Type B pancreatic cell (in vitro differentiated cells): Measurements from ENCODE around the gene IRX3. TPM values are rescaled to one million over a fixed set of nuclear protein-coding genes. Genes with fewer than 3 reads are reported as not detected.
A peak's percentile ranks its signal among the peaks of the same experiment; 100 is the strongest.

ENCODE experiments used
- DNase-seq: peaks from one replicate; pipeline ENCODE4 v3.0.0; 2021; ENCODE audit warnings: mixed read lengths; ENCODE audit not compliant: unreplicated experiment; ENCODE audit errors: extremely low spot score
- H3K27ac Mint-ChIP-seq: 2 replicates; pipeline ENCODE4 v1.8.0; 2021; ENCODE audit warnings: mild to moderate bottlenecking, mixed read lengths
- H3K27me3 Mint-ChIP-seq: 2 replicates; pipeline ENCODE4 v1.8.0; 2021; ENCODE audit warnings: mixed read lengths
- H3K36me3 Mint-ChIP-seq: 2 replicates; pipeline ENCODE4 v1.8.0; 2021; ENCODE audit warnings: mixed read lengths
- H3K4me1 Mint-ChIP-seq: one replicate; pipeline ENCODE4 v1.8.0; 2021; ENCODE audit warnings: mixed read lengths; ENCODE audit not compliant: unreplicated experiment
- H3K4me3 Mint-ChIP-seq: 2 replicates; pipeline ENCODE4 v1.8.0; 2021; ENCODE audit warnings: mild to moderate bottlenecking, mixed read lengths
- H3K9me3 Mint-ChIP-seq: 2 replicates; pipeline ENCODE4 v1.8.0; 2021; ENCODE audit warnings: mixed read lengths
- CTCF ChIP-seq: fragments of 200-600 bp; sonication (generic); conservative IDR thresholded peaks from 2 replicates; pipeline ENCODE4 v1.5.0; 2021; ENCODE audit warnings: antibody characterized with exemption, mild to moderate bottlenecking
- total RNA-seq: library from RNA; stranded (reverse); gene quantifications from 2 replicates; pipeline ENCODE4 v1.2.1, GENCODE V29; 2021; ENCODE audit warnings: low replicate concordance

The IRX3 gene
- total RNA-seq, 1 donor from 2014 or later: 30.7 TPM

GRCh38 chr16:54290833-54291655 lies 4.5 kb upstream of the IRX3 start:
- H3K27ac Mint-ChIP-seq: no peak overlapping the region
- DNase-seq: no peak
- H3K4me3 Mint-ChIP-seq: peak overlapping the region; percentile 81
- peaks cover 19% of the 10 kb centered on the region for H3K4me1 Mint-ChIP-seq
- H3K36me3 Mint-ChIP-seq: no peaks in the 10 kb centered on the region
- no peaks in the 10 kb centered on the region for H3K9me3 Mint-ChIP-seq
- peaks cover 77% of the 10 kb centered on the region for H3K27me3 Mint-ChIP-seq
- no peak for TF ChIP-seq CTCF

GRCh38 chr16:54289945-54290832 lies 3.6 kb upstream of the IRX3 start:
- no peaks in the 10 kb centered on the region for H3K9me3 Mint-ChIP-seq
- H3K36me3 Mint-ChIP-seq: peaks cover 2% of the 10 kb centered on the region
- H3K27ac Mint-ChIP-seq: peak overlapping the region; percentile 52
- peaks cover 19% of the 10 kb centered on the region for H3K4me1 Mint-ChIP-seq
- peaks cover 79% of the 10 kb centered on the region for H3K27me3 Mint-ChIP-seq
- TF ChIP-seq CTCF: no peak
- DNase-seq: no peak
- H3K4me3 Mint-ChIP-seq: peak overlapping the region; percentile 81

- DNase-seq: no peak
- Mint-ChIP-seq H3K27ac (peak overlapping the region; percentile 52), H3K36me3 (peaks cover 4% of the 10 kb centered on the region), H3K27me3 (peaks cover 78% of the 10 kb centered on the region), H3K9me3 (no peaks in the 10 kb centered on the region), H3K4me1 (peaks cover 19% of the 10 kb centered on the region), H3K4me3 (peak overlapping the region; percentile 76)
- TF ChIP-seq CTCF: no peak
Measured at GRCh38 chr16:54289242-54289944, 2.8 kb upstream of the IRX3 start.

- TF ChIP-seq CTCF: no peak
- no peak overlapping the region for H3K4me3 Mint-ChIP-seq
- peaks cover 4% of the 10 kb centered on the region for H3K36me3 Mint-ChIP-seq
- no peak overlapping the region for H3K27ac Mint-ChIP-seq
- peaks cover 75% of the 10 kb centered on the region for H3K27me3 Mint-ChIP-seq
- no peaks in the 10 kb centered on the region for H3K9me3 Mint-ChIP-seq
- no peak for DNase-seq
- peaks cover 19% of the 10 kb centered on the region for H3K4me1 Mint-ChIP-seq
Measured at GRCh38 chr16:54288835-54289241, 2.3 kb upstream of the IRX3 start.

- peaks cover 75% of the 10 kb centered on the region for H3K27me3 Mint-ChIP-seq
- H3K36me3 Mint-ChIP-seq: peaks cover 10% of the 10 kb centered on the region
- H3K4me1 Mint-ChIP-seq: peaks cover 20% of the 10 kb centered on the region
- no peak for DNase-seq
- TF ChIP-seq CTCF: no peak
- H3K9me3 Mint-ChIP-seq: no peaks in the 10 kb centered on the region
- peak overlapping the region; percentile 9 for H3K27ac Mint-ChIP-seq
- H3K4me3 Mint-ChIP-seq: peak overlapping the region; percentile 77
Measured at GRCh38 chr16:54288030-54288834, 1.6 kb upstream of the IRX3 start.
